NT2/D1 (cell line): ENCODE data around the gene ADK.

Experiments used
- SUZ12 ChIP-seq: IDR thresholded peaks from 2 replicates; pipeline ENCODE4 v1.6.1; 2011; ENCODE audit not compliant: insufficient read length, insufficient read depth; ENCODE audit errors: extremely low read depth
- YY1 ChIP-seq: IDR thresholded peaks from 2 replicates; pipeline ENCODE4 v1.6.1; 2011; ENCODE audit not compliant: insufficient read length, insufficient read depth
- ZNF274 ChIP-seq: IDR thresholded peaks from 2 replicates; pipeline ENCODE4 v1.6.1; 2011; ENCODE audit warnings: mild to moderate bottlenecking, low read depth, low read length

GRCh38 chr10:74328388-74328787 lies 177.4 kb downstream of the ADK start:
- TF ChIP-seq SUZ12 (no peak), YY1 (no peak), ZNF274 (no peak)
